Right atrium auricular region (tissue), 2 donors: ENCODE results near the gene DGKZ. TPM values are rescaled to one million over a fixed set of nuclear protein-coding genes. Genes with fewer than 3 reads are reported as not detected.

ENCODE experiments used
- DNase-seq: peaks from one replicate; pipeline ENCODE4 v3.0.0-alpha.2; 2019; ENCODE audit warnings: low spot score
- H3K27ac ChIP-seq, 2 donors: fragments of 200-600 bp; sonication (generic); 1 replicate in 1 of 2; 2 replicates in 1 of 2; pipeline ENCODE4 v1.5.1; 2016 to 2019
- H3K27me3 ChIP-seq, 2 donors: fragments of 200-600 bp; sonication (generic); one replicate each; pipeline versions ENCODE4 v1.5.1 to v1.6.0; 2017 to 2019
- H3K36me3 ChIP-seq: fragments of 200-600 bp; sonication (generic); one replicate; pipeline ENCODE4 v1.5.1; 2016
- H3K4me1 ChIP-seq, 2 donors: fragments of 200-600 bp; sonication (generic); one replicate each; pipeline versions ENCODE4 v1.5.1 to v1.6.0; 2017 to 2019
- H3K4me3 ChIP-seq, 2 donors: fragments of 200-600 bp; sonication (generic); 1 replicate in 1 of 2; 2 replicates in 1 of 2; pipeline ENCODE4 v1.5.1; 2017 to 2019; ENCODE audit warnings: mild to moderate bottlenecking in 1 of 2, moderate library complexity in 1 of 2
- H3K9me3 ChIP-seq, 2 donors: fragments of 200-600 bp; sonication (generic); one replicate each; pipeline ENCODE4 v1.5.1; 2019
- CTCF ChIP-seq, 2 donors: fragments of 200-600 bp; sonication (generic); IDR thresholded peaks; one replicate each; pipeline ENCODE4 v1.5.1; 2019; ENCODE audit warnings: antibody characterized with exemption in 2 of 2
- total RNA-seq, 2 donors: library from RNA; depleted of rRNA; stranded (reverse); fragments of >200 nt; gene quantifications; one replicate each; pipeline ENCODE4 v1.1.0, GENCODE V29; 2016

The DGKZ gene
- total RNA-seq, 2 donors from 2014 or later, result 91.7 to 116 TPM

DNA sequence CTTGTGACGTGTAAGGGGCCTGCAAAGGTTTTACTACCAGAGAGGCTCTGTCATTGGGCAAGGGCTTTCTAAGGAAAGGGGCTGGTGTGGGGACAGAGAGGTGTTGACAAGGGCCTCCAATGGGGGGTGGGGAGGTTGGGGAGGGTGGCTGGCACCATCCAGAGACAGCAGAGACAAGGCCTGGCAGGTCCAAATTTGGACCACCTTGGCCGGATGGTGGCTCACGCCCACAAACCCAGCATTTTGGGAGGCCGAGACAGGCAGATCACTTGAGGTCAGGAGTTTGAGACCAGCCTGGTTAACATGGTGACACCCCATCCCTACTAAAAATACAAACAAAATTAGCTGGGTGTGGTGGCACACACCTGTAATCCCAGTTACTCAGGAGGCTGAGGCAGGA, 46.5 kb downstream of the DGKZ start:
- DNase-seq, result no peak
- Histone ChIP-seq H3K9me3 (no peaks in the 10 kb centered on the region), H3K36me3 (peaks cover 19% of the 10 kb centered on the region), H3K27me3 (peaks cover 12 to 28% of the 10 kb centered on the region in 2 donors), H3K27ac (no peak overlapping the region), H3K4me3 (no peak overlapping the region), H3K4me1 (peaks cover 0 to 39% of the 10 kb centered on the region in 2 donors)
- no peak for TF ChIP-seq CTCF (IDR thresholded peaks at IDR 0.05)

DNA sequence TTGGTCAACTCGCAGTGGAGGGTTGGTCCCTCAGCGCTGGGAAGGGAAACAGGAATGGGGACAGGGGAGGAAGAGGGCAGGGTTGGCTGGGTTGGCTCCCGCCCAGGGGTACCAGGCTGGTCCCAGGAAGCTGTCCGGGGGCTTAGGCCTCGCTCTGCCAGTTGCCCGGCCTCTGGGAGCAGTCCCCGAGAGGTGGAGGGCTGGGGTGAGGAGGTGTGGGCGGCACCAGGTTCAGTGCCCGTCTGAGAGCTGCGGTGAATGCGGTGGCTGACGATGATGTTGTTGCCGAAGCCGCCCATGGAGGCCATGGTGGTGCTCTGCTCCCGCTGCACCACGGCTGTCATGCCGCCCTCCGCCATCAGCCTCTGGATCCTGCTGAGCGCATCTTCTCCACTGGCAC, 50.3 kb downstream of the DGKZ start:
- no peak overlapping the region for H3K4me3 ChIP-seq
- peaks cover 0 to 6% of the 10 kb centered on the region in 2 donors for H3K4me1 ChIP-seq
- peaks cover 19% of the 10 kb centered on the region for H3K36me3 ChIP-seq
- no peak for DNase-seq
- no peaks in the 10 kb centered on the region for H3K27me3 ChIP-seq
- no peak for TF ChIP-seq CTCF (IDR thresholded peaks at IDR 0.05)
- H3K27ac ChIP-seq, result no peak overlapping the region
- H3K9me3 ChIP-seq, result no peaks in the 10 kb centered on the region

DNA sequence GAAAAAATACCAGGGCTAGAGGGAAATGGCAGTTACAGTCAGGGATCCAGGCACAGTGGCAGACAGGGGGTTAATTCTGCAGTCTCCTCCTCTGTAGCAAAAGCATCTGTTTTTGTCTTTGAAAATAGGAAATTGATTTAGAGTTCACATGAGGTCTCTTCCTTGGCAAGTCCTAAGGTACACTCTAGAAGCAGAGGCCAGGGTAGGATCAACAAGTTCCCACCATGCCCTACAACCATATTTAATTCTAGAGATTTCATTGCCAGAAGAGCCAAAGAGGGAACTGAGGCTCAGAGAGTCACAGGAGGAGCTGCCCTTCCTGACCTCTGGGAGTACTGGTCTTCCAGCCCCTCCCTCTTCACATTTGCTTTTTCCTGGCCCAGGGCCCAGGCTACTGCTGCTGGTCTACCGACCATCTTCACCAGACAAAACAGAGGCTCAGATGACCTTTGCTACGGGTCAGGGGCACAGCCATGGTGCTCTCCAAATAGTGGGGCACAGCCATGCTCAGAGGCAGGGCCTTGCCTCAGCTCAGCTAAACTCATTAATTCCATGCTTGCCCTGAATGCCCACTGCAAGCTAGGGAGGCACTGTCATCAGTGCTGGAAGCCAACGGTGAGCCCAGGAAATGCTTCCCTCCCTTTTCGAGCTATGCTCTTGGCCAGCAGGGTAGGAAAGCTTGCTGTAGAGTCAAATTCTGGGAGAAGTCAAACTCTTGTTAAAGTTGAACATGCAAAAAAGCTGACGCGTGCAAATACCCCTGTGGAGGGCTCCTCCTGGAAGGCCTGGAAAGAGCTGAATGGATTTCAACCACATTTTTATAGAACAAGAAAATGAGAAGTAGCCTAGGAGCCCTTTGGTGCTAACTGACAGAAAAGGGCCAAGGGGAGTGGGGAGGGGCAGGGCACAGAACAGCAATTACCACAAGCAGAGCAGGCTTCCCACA, 56.0 kb downstream of the DGKZ start:
- Histone ChIP-seq H3K27ac (no peak overlapping the region), H3K36me3 (peaks cover 29% of the 10 kb centered on the region), H3K4me1 (peaks cover 0 to 17% of the 10 kb centered on the region in 2 donors), H3K9me3 (no peaks in the 10 kb centered on the region), H3K27me3 (no peaks in the 10 kb centered on the region), H3K4me3 (no peak overlapping the region)
- no peak for TF ChIP-seq CTCF (IDR thresholded peaks at IDR 0.05)
- no peak for DNase-seq

DNA sequence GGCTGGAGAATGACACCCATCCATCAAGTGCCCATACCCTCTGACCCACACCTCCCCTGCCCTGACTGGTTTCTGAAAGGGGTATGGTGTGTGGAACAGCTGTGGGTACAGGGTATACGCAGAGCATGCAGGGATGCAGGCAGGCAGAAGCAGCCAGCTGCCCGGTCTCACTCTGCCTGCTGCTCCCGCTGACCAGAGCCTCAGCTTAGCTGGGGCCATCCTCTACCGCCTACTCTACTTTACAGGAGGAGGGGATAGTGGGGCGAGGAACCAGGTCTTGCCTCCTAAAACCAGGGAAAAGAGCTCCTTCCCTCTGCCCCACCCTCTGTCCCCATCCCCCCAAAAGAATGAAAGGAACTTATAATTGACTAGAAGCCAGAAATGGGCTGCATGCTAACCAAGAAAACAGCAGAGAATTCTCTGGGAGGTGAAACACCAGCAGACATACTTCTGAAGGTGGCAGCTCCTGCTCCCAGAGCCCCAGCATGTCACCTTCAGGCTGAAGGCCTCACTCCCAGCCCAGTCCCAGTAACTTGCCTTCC, 57.3 kb downstream of the DGKZ start:
- Histone ChIP-seq H3K9me3 (no peaks in the 10 kb centered on the region), H3K27ac (no peak overlapping the region), H3K4me1 (peaks cover 0 to 17% of the 10 kb centered on the region in 2 donors), H3K4me3 (no peak overlapping the region), H3K27me3 (no peaks in the 10 kb centered on the region), H3K36me3 (peaks cover 36% of the 10 kb centered on the region)
- no peak for TF ChIP-seq CTCF (IDR thresholded peaks at IDR 0.05)
- DNase-seq, result no peak

- Histone ChIP-seq H3K27ac (no peak overlapping the region), H3K36me3 (peaks cover 43% of the 10 kb centered on the region), H3K4me3 (no peak overlapping the region), H3K27me3 (no peaks in the 10 kb centered on the region), H3K9me3 (no peaks in the 10 kb centered on the region), H3K4me1 (peaks cover 0 to 17% of the 10 kb centered on the region in 2 donors)
- no peak for TF ChIP-seq CTCF (IDR thresholded peaks at IDR 0.05)
- DNase-seq, result no peak
Measured at GRCh38 chr11:46407635-46408034, 60.4 kb downstream of the DGKZ start.
